GM12874 (cell line): ENCODE results near the gene SPTSSB.

Source experiments
- CTCF ChIP-seq: IDR thresholded peaks from 2 replicates; pipeline ENCODE4 v1.5.1; 2011; ENCODE audit warnings: low read depth, mild to moderate bottlenecking, control low read depth, low read length, moderate library complexity; ENCODE audit not compliant: insufficient read depth

The SPTSSB gene

DNA sequence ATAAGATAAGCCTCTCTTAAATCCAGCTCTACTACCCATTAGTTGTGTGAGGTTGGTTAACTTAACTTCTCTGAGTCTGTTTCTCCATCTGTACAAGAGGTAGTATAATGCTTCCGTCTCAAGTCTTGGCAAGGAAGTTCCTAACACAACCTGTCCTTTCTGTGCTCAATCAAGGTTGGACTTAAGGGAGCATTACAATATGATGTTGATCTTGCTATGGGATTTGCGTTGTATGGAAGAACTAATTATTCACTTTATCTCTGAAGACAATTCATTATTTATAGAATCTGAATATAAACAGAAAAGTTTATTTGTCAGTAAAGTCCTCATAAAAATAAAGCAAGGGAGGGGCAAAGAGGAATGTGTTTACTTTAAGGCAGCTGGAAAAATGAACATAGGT, 18.9 kb upstream of the SPTSSB start:
- TF ChIP-seq CTCF, result no peak

- TF ChIP-seq CTCF, result no peak
Observed at GRCh38 chr3:161389445-161390035, 18.2 kb upstream of the SPTSSB start.

DNA sequence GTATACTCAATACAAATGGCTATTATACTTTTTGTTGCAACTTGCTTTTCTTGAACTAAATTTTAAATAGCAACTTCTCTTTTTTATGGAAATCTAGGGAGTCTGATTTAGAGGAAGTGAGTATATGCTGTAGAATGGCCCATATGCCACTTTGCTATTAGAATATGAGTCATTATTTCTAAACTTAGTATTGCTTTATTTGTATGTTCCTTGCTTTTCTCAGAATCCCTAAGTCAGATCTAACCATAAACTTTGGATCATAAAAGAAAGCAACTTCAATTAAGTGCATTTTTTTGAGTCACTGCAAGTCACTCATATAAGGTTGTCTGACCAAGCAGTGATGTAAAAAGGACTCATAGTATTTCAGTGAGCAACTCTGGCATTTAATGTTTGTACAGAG, 17.5 kb upstream of the SPTSSB start:
- no peak for TF ChIP-seq CTCF

- TF ChIP-seq CTCF, result no peak
Observed at GRCh38 chr3:161386991-161387770, 15.9 kb upstream of the SPTSSB start.

DNA sequence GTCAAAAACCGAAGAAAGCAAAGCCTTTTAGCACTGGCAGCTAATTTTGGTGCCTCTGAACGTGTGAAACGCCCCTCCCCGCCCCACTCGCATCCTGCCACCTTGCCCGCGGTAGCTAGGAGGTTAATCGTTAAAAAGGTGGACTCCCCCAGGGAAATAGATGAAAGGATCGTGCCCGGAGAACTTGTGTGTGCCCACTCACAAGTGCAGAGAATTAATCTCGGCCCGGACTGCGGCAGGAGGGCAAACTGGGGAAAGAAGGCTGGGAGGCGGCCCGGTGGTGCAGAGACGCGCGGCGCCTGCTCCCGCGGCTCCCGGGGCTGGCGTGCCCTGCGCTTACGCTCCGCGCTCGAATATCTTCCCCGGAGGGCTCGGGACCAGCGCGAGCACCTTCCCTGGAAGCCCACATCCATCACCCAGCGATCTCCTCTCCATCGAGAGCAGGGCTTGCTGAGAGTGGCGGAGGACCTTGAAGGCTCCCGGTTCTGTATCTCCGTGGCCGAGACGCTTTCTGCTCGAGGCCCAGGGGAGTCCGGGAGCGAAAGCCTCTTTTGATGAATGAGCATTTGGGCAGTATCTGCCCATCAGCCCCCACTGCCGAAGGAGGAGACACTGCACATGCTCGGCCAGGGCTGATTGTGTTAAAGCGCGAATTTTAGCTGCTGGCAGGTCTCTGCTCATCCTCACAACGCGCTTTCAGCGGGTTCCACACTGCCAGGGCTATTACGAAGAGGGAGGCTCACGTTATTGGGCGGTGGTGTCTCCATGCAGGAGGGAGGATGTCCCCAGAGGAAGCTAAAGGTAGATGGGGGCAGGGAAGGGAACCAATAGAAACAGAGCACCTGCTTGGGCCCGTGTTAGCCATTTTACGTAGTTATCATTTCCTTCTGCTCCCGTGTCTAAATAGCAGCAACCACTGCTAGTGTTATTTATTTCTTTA, 1.3 kb upstream of the SPTSSB start:
- no peak for TF ChIP-seq CTCF

- no peak for TF ChIP-seq CTCF
Observed at GRCh38 chr3:161369531-161369930, 1.8 kb downstream of the SPTSSB start.

DNA sequence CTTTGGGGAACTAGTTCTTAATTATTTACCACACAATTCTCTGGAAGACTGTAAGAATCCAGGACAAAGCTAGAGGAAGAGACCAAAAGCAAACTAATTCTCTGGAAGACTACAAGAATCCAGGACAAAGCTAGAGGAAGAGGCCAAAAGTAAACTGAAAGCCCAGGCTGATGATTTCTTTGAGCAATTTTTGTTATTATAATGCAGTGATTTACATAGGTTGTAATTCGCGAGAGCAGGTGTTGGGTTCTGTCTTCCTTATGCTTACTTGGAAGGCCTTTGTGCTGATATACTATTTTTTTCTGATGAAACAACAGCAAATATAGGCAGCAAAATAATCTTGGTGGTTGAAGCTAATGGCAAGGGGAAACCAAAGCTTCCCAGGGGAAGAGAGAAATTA, 5.2 kb downstream of the SPTSSB start:
- TF ChIP-seq CTCF, result no peak
